ENCODE data around the gene RSPO4. TPM values are rescaled to one million over a fixed set of nuclear protein-coding genes. Genes with fewer than 3 reads are reported as not detected.

The RSPO4 gene
- total and polyA plus RNA-seq, 2 of the 13 experiments (the other 11 are each of a cell fraction or from before 2014, with no cell fraction given), result not detected

GRCh38 chr20:945841-946240, 56.3 kb downstream of the RSPO4 start (continued):
- TF ChIP-seq SKIL (CRISPR knock-in tag; IDR thresholded peaks at IDR 0.05; ENCODE audit: borderline replicate concordance), result no peak
- TF ChIP-seq ZMAT5 (CRISPR knock-in tag; IDR thresholded peaks at IDR 0.05; ENCODE audit: borderline replicate concordance, low read depth), result no peak
- TF ChIP-seq TP53 (CRISPR knock-in tag; conservative IDR thresholded peaks at IDR 0.05), result no peak
- no peak for TF ChIP-seq ZSCAN31 (CRISPR knock-in tag; IDR thresholded peaks at IDR 0.05; ENCODE audit: low read depth)
- no peak for TF ChIP-seq SNRNP70 (IDR thresholded peaks at IDR 0.05; ENCODE audit: low read depth, low read length)
- no peak for TF ChIP-seq ZNF75D (CRISPR knock-in tag; IDR thresholded peaks at IDR 0.05; ENCODE audit: borderline replicate concordance)
- TF ChIP-seq SYNCRIP (IDR thresholded peaks at IDR 0.05; ENCODE audit: insufficient read depth, low read depth, low read length), result no peak

- no peak overlapping the region for H2AFZ ChIP-seq (ENCODE audit: low read length)
- no peaks in the 10 kb centered on the region for H3K79me2 ChIP-seq (ENCODE audit: insufficient read depth, low read length)
- no peaks in the 10 kb centered on the region for H3K4me1 ChIP-seq (ENCODE audit: insufficient read depth, low read length)
- no peak overlapping the region for H3K4me2 ChIP-seq (ENCODE audit: low read depth, low read length)
- CTCF ChIA-PET (ENCODE audit: low intra/inter-chr PET ratio, low total read pairs), result no interaction called here
- FAIRE-seq (no peak), ATAC-seq (no peak), DNase-seq (ENCODE audit: low spot score) (no peak)
- in situ Hi-C loops (cut with HindIII; ENCODE audit: extremely low pct_ligation_motif_present, low pct_unique_long_range_greater_than_20kb) (no loop called here), intact Hi-C loops (cut with micrococcal nuclease; ENCODE audit: unreplicated experiment) (no loop called here)
- 44% methylated on average over 13 of the region's 13 CpGs for WGBS (ENCODE audit: low lambda C conversion rate)
- POLR2A ChIA-PET, result no interaction called here
- H3K9me3 ChIP-seq (ENCODE audit: low read length), result no peaks in the 10 kb centered on the region
- H3K4me3 ChIP-seq (replicated peaks in 1 of 3; ENCODE audit: insufficient read depth in 1 of 3, low read depth in 2 of 3, low read length in 3 of 3), result no peak overlapping the region
- H3K27ac ChIP-seq (ENCODE audit: extremely low read length, insufficient read depth, low read length), result no peak overlapping the region
- H3K36me3 ChIP-seq (replicated peaks in 1 of 2; ENCODE audit: control insufficient read depth in 1 of 2, insufficient read depth in 2 of 2, low read length in 2 of 2), result no peaks in the 10 kb centered on the region
- H3K9ac ChIP-seq (ENCODE audit: insufficient read depth, low read depth, low read length), result no peak overlapping the region
- BruUV-seq (replicated peaks), result no TSS peak
- H4K20me1 ChIP-seq (ENCODE audit: insufficient read depth, low read length), result no peaks in the 10 kb centered on the region
- H3K27me3 ChIP-seq (ENCODE audit: control insufficient read depth in 1 of 2, insufficient read depth in 2 of 2, low read length in 2 of 2), result peaks cover 0 to 8% of the 10 kb centered on the region in 2 experiments; a peak in 1 of 5 replicates
- TF ChIP-seq KLF6 (CRISPR knock-in tag; IDR thresholded peaks at IDR 0.05) (no peak), ZNF670 (CRISPR knock-in tag; IDR thresholded peaks at IDR 0.05; ENCODE audit: borderline replicate concordance) (no peak), HNF1B (CRISPR knock-in tag; IDR thresholded peaks at IDR 0.05) (no peak), RCOR2 (CRISPR knock-in tag; IDR thresholded peaks at IDR 0.05) (no peak), ZNF687 (CRISPR knock-in tag; IDR thresholded peaks at IDR 0.05) (no peak), ZNF547 (CRISPR knock-in tag; IDR thresholded peaks at IDR 0.05) (no peak), TARDBP (CRISPR knock-in tag; IDR thresholded peaks at IDR 0.05) (no peak), ZNF333 (CRISPR knock-in tag; IDR thresholded peaks at IDR 0.05; ENCODE audit: borderline replicate concordance) (no peak)
Measured at GRCh38 chr20:944774-945410, 57.2 kb downstream of the RSPO4 start.
